Esophagus squamous epithelium (tissue), 4 donors: Measurements from ENCODE around the gene ELP4.

ENCODE experiments used
- POLR2A ChIP-seq, 4 donors: fragments of 450-650 bp; IDR thresholded peaks; one replicate each; pipeline ENCODE4 v1.6.1; 2017; ENCODE audit warnings: antibody characterized with exemption in 4 of 4, mild to moderate bottlenecking in 4 of 4, moderate library complexity in 3 of 4
- TF ChIP-seq, protein P1 (sequence below), 6 experiments: fragments of 450-650 bp in 4 of 6; fragments of 200-600 bp in 2 of 6; sonication (generic) in 2 of 6; IDR thresholded peaks; one replicate each; pipeline ENCODE4 v1.5.1; 2016 to 2019; ENCODE audit warnings: antibody characterized with exemption in 6 of 6, mild to moderate bottlenecking in 4 of 6, moderate library complexity in 4 of 6

DNA sequence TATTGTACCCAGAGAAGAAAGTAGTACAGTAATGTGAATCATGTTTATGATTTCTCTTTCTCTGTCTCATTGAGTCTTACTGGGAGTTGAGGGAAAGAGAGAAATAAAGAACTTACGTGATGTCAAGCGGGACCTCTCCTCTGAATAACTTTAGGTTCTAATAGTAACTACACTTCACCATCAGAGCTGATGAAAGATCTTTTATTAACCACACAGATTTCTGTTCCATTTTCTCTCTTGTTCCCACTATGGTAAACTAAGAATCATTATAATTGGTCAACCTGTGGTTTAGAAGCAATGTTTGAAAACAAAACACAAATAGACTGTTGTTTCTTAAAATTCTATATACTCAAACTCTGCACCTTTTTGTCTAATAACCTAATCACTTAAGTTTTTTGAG lies 142.3 kb downstream of the ELP4 start:
- TF ChIP-seq, protein P1, sequence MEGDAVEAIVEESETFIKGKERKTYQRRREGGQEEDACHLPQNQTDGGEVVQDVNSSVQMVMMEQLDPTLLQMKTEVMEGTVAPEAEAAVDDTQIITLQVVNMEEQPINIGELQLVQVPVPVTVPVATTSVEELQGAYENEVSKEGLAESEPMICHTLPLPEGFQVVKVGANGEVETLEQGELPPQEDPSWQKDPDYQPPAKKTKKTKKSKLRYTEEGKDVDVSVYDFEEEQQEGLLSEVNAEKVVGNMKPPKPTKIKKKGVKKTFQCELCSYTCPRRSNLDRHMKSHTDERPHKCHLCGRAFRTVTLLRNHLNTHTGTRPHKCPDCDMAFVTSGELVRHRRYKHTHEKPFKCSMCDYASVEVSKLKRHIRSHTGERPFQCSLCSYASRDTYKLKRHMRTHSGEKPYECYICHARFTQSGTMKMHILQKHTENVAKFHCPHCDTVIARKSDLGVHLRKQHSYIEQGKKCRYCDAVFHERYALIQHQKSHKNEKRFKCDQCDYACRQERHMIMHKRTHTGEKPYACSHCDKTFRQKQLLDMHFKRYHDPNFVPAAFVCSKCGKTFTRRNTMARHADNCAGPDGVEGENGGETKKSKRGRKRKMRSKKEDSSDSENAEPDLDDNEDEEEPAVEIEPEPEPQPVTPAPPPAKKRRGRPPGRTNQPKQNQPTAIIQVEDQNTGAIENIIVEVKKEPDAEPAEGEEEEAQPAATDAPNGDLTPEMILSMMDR (IDR thresholded peaks at IDR 0.05): no peak
- TF ChIP-seq POLR2A (IDR thresholded peaks at IDR 0.05): no peak
